HG02759 (cell line): ENCODE results near the gene HTR4.
A peak's percentile ranks its signal among the peaks of the same experiment; 100 is the strongest.
"Not testable (repeated sequence)": the region's sequence is repeated elsewhere in the genome, so short reads cannot be mapped to it uniquely, and the experiment has no call there.

Experiments
- ATAC-seq: cut with Tn5 transposase; IDR thresholded peaks from one replicate; pipeline ENCODE4 v1.9.1; 2021; ENCODE audit warnings: mild to moderate bottlenecking, moderate library complexity; ENCODE audit not compliant: unreplicated experiment

HTR4 gene

GRCh38 chr5:148541054-148541835, 113.1 kb downstream of the HTR4 start:
- no peak for ATAC-seq

- ATAC-seq = no peak
Observed at GRCh38 chr5:148540647-148541046, 113.7 kb downstream of the HTR4 start.

GRCh38 chr5:148539851-148540250, 114.5 kb downstream of the HTR4 start:
- ATAC-seq = no peak

- ATAC-seq = no peak
Observed at GRCh38 chr5:148535190-148535589, 119.1 kb downstream of the HTR4 start.

- no peak for ATAC-seq
Observed at GRCh38 chr5:148532969-148533670, 121.2 kb downstream of the HTR4 start.

GRCh38 chr5:148529450-148529849, 124.9 kb downstream of the HTR4 start:
- ATAC-seq = not testable (repeated sequence)

- no peak for ATAC-seq
Observed at GRCh38 chr5:148524721-148525120, 129.6 kb downstream of the HTR4 start.

- ATAC-seq = no peak
Observed at GRCh38 chr5:148523139-148523538, 131.2 kb downstream of the HTR4 start.

- ATAC-seq = no peak
Observed at GRCh38 chr5:148515460-148515859, 138.9 kb downstream of the HTR4 start.

GRCh38 chr5:148514344-148514743, 140.0 kb downstream of the HTR4 start:
- ATAC-seq = no peak

- no peak for ATAC-seq
Observed at GRCh38 chr5:148512498-148512897, 141.8 kb downstream of the HTR4 start.

GRCh38 chr5:148511810-148512347, 142.4 kb downstream of the HTR4 start:
- peak; percentile 88 for ATAC-seq

- ATAC-seq = no peak
Observed at GRCh38 chr5:148509893-148510292, 144.4 kb downstream of the HTR4 start.

- no peak for ATAC-seq
Observed at GRCh38 chr5:148507648-148508047, 146.7 kb downstream of the HTR4 start.

- ATAC-seq = no peak
Observed at GRCh38 chr5:148499452-148499851, 154.9 kb downstream of the HTR4 start.

GRCh38 chr5:148497757-148498156, 156.6 kb downstream of the HTR4 start:
- ATAC-seq = no peak

- no peak for ATAC-seq
Observed at GRCh38 chr5:148492351-148492750, 162.0 kb downstream of the HTR4 start.

- ATAC-seq = no peak
Observed at GRCh38 chr5:148491793-148492184, 162.5 kb downstream of the HTR4 start.

GRCh38 chr5:148491015-148491792, 163.1 kb downstream of the HTR4 start:
- ATAC-seq = no peak

GRCh38 chr5:148488757-148489156, 165.6 kb downstream of the HTR4 start:
- no peak for ATAC-seq

- ATAC-seq = no peak
Observed at GRCh38 chr5:148486456-148486855, 167.9 kb downstream of the HTR4 start.
